PFSK-1 (cell line): ENCODE results near the gene PRRT4.

ENCODE experiments used
- REST ChIP-seq, 2 experiments: IDR thresholded peaks; 2 replicates each; pipeline versions ENCODE4 v1.6.1 to v1.8.0; 2011 to 2012; ENCODE audit warnings: low read depth in 2 of 2, low read length in 2 of 2, control low read depth in 1 of 2, inconsistent platforms in 1 of 2, mild to moderate bottlenecking in 1 of 2, moderate library complexity in 1 of 2; ENCODE audit not compliant: insufficient read depth in 1 of 2
- SIN3A ChIP-seq: IDR thresholded peaks from 2 replicates; pipeline ENCODE4 v1.6.1; 2012; ENCODE audit warnings: mild to moderate bottlenecking, low read length, moderate library complexity, borderline replicate concordance; ENCODE audit not compliant: insufficient read depth

GRCh38 chr7:128381161-128381821 is 19.8 kb upstream of the PRRT4 start:
- no peak for TF ChIP-seq REST (IDR thresholded peaks at IDR 0.05; ENCODE audit: insufficient read depth in 1 of 2, low read depth in 2 of 2, low read length in 2 of 2)
- TF ChIP-seq SIN3A: no peak
